Measurements from ENCODE around the gene MMD. TPM values are rescaled to one million over a fixed set of nuclear protein-coding genes. Genes with fewer than 3 reads are reported as not detected.
A peak's percentile ranks its signal among the peaks of the same experiment; 100 is the strongest.

Gene MMD
- total and polyA plus RNA-seq, 9 of the 15 experiments (the other 6 are each of a cell fraction or from before 2014, with no cell fraction given), result 3.1 to 18.9 (median 10.7) TPM

DNA sequence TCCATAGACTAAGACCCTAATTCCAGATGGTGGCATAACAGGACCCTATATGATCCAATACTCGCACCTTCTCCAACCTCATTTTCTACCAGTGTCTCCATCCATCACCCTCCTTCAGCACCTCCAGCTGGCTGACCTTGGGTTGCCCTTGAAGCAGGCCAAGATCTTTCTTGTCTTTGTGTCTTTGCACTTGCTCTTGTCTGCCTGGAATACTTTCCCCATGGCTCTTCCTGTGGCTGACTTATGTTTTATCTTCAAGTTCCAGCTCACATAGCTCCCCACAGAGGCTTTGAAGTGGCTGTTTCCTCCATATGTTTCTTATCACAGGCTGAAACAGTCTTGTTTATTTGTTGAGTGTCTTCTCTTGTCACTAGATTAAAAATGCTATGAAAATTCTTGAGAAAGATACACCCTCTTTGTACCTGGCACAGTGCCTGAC, 29.6 kb upstream of the MMD start (continued):
- no peak for TF ChIP-seq U2AF1 (optimal IDR thresholded peaks at IDR 0.05; ENCODE audit: low read depth, low read length)
- peak; percentile 50 for TF ChIP-seq RAD51 (IDR thresholded peaks at IDR 0.05; ENCODE audit: borderline replicate concordance, low read depth)
- TF ChIP-seq ARID2 (IDR thresholded peaks at IDR 0.05), result no peak
- TF ChIP-seq, protein P1, sequence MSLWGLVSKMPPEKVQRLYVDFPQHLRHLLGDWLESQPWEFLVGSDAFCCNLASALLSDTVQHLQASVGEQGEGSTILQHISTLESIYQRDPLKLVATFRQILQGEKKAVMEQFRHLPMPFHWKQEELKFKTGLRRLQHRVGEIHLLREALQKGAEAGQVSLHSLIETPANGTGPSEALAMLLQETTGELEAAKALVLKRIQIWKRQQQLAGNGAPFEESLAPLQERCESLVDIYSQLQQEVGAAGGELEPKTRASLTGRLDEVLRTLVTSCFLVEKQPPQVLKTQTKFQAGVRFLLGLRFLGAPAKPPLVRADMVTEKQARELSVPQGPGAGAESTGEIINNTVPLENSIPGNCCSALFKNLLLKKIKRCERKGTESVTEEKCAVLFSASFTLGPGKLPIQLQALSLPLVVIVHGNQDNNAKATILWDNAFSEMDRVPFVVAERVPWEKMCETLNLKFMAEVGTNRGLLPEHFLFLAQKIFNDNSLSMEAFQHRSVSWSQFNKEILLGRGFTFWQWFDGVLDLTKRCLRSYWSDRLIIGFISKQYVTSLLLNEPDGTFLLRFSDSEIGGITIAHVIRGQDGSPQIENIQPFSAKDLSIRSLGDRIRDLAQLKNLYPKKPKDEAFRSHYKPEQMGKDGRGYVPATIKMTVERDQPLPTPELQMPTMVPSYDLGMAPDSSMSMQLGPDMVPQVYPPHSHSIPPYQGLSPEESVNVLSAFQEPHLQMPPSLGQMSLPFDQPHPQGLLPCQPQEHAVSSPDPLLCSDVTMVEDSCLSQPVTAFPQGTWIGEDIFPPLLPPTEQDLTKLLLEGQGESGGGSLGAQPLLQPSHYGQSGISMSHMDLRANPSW (CRISPR knock-in tag; IDR thresholded peaks at IDR 0.05), result no peak
- peak; percentile 95 for TF ChIP-seq FOXM1 (IDR thresholded peaks at IDR 0.05; ENCODE audit: low read depth)
- TF ChIP-seq FOXM1 (CRISPR knock-in tag; IDR thresholded peaks at IDR 0.05; ENCODE audit: low read depth), result no peak
- peak; percentile 98 for TF ChIP-seq TCF3 (CRISPR knock-in tag; IDR thresholded peaks at IDR 0.05)
- no peak for TF ChIP-seq STAT5B (CRISPR knock-in tag; IDR thresholded peaks at IDR 0.05)
- TF ChIP-seq TCF7 (IDR thresholded peaks at IDR 0.05; ENCODE audit: borderline replicate concordance), result peak; percentile 100
- TF ChIP-seq CC2D1A (IDR thresholded peaks at IDR 0.05), result peak; percentile 92; the same call in 1 of the 2 replicates
- no peak for TF ChIP-seq ZNF23 (CRISPR knock-in tag; IDR thresholded peaks at IDR 0.05)
- TF ChIP-seq XRCC3 (IDR thresholded peaks at IDR 0.05), result no peak
- no peak for TF ChIP-seq ZNF121 (CRISPR knock-in tag; conservative IDR thresholded peaks at IDR 0.05)
- 0 out of 2 replicates have a peak, but pooled peaks have one; percentile 44 for TF ChIP-seq TOE1 (IDR thresholded peaks at IDR 0.05; ENCODE audit: borderline replicate concordance)
- TF ChIP-seq TOE1 (CRISPR knock-in tag; IDR thresholded peaks at IDR 0.05; ENCODE audit: borderline replicate concordance, low read depth), result no peak
- TF ChIP-seq MEF2A (IDR thresholded peaks at IDR 0.05; ENCODE audit: control insufficient read depth, low read depth, low read length), result peak; percentile 62; the same call in 1 of the 2 replicates
- TF ChIP-seq ZNF197 (CRISPR knock-in tag; IDR thresholded peaks at IDR 0.05; ENCODE audit: low read depth), result 0 out of 2 replicates have a peak, but pooled peaks have one; percentile 43
- no peak for TF ChIP-seq ZNF408 (CRISPR knock-in tag; IDR thresholded peaks at IDR 0.05; ENCODE audit: low read depth)
- TF ChIP-seq TAF1 (IDR thresholded peaks at IDR 0.05; ENCODE audit: control insufficient read depth, extremely low read depth, insufficient read depth, low read length, severe bottlenecking), result peak; percentile 51
- TF ChIP-seq, protein P2, sequence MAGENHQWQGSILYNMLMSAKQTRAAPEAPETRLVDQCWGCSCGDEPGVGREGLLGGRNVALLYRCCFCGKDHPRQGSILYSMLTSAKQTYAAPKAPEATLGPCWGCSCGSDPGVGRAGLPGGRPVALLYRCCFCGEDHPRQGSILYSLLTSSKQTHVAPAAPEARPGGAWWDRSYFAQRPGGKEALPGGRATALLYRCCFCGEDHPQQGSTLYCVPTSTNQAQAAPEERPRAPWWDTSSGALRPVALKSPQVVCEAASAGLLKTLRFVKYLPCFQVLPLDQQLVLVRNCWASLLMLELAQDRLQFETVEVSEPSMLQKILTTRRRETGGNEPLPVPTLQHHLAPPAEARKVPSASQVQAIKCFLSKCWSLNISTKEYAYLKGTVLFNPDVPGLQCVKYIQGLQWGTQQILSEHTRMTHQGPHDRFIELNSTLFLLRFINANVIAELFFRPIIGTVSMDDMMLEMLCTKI (IDR thresholded peaks at IDR 0.05; ENCODE audit: partially characterized antibody), result no peak
- TF ChIP-seq JUND (IDR thresholded peaks at IDR 0.05; ENCODE audit: borderline replicate concordance, low read depth, low read length), result peak; percentile 62; the same call in 1 of the 2 replicates
- no peak; the same call in 2 of the 3 replicates for TF ChIP-seq JUND (tag; IDR thresholded peaks at IDR 0.05; ENCODE audit: borderline replicate concordance, low read depth, low read length)
- TF ChIP-seq FOXJ2 (tag; IDR thresholded peaks at IDR 0.05), result 0 out of 2 replicates have a peak, but pooled peaks have one; percentile 33
- peak; percentile 71 for TF ChIP-seq MYNN (IDR thresholded peaks at IDR 0.05)
- TF ChIP-seq MYNN (CRISPR knock-in tag; IDR thresholded peaks at IDR 0.05), result no peak
- TF ChIP-seq FOSL1 (tag; conservative IDR thresholded peaks at IDR 0.05), result peak; percentile 79

All from K562 (cell line).